Epithelial cell of proximal tubule (primary cell): ENCODE measurements around the gene TLCD2. TPM values are rescaled to one million over a fixed set of nuclear protein-coding genes. Genes with fewer than 3 reads are reported as not detected.

Experiments
- DNase-seq: peaks from one replicate; pipeline ENCODE4 v3.0.0-alpha.2; 2011; ENCODE audit warnings: low read depth
- H3K4me3 ChIP-seq: 2 replicates; pipeline ENCODE4 v1.5.1; 2011; ENCODE audit warnings: low read depth, mild to moderate bottlenecking, low read length
- total RNA-seq: library from RNA; depleted of rRNA; stranded (reverse); fragments of >200 nt; gene quantifications from 2 replicates; pipeline ENCODE4 v1.2.3, GENCODE V29; 2015
- TF ChIP-seq, protein P1 (sequence below): conservative IDR thresholded peaks from 2 replicates; pipeline ENCODE4 v1.5.1; 2012; ENCODE audit warnings: low read depth, mild to moderate bottlenecking, low read length

Gene TLCD2
- total RNA-seq, 1 donor from 2014 or later = 1.4 TPM

DNA sequence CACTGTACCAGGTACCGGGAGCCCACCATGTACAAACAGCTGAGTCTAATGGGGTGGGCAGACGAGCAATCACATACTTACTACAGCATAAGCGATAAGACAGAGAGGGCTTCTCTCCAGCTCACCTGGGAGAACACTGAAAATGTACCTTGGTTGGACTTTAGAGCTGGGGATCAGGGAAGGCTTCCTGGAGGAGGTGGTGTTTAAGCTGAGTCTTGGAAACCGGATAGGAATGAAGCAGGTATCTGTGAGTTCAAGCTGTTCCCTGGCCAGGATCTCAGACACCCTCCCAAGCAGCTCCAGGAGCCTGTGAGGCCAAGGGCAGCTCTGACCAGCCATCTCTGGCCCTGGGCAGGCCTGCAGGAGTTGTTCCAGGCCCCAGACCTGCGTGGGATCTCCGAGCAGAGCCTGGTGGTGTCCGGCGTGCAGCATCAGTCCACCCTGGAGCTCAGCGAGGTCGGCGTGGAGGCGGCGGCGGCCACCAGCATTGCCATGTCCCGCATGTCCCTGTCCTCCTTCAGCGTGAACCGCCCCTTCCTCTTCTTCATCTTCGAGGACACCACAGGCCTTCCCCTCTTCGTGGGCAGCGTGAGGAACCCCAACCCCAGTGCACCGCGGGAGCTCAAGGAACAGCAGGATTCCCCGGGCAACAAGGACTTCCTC lies 43.7 kb upstream of the TLCD2 start:
- no peak overlapping the region for H3K4me3 ChIP-seq
- DNase-seq = no peak
- TF ChIP-seq, protein P1, sequence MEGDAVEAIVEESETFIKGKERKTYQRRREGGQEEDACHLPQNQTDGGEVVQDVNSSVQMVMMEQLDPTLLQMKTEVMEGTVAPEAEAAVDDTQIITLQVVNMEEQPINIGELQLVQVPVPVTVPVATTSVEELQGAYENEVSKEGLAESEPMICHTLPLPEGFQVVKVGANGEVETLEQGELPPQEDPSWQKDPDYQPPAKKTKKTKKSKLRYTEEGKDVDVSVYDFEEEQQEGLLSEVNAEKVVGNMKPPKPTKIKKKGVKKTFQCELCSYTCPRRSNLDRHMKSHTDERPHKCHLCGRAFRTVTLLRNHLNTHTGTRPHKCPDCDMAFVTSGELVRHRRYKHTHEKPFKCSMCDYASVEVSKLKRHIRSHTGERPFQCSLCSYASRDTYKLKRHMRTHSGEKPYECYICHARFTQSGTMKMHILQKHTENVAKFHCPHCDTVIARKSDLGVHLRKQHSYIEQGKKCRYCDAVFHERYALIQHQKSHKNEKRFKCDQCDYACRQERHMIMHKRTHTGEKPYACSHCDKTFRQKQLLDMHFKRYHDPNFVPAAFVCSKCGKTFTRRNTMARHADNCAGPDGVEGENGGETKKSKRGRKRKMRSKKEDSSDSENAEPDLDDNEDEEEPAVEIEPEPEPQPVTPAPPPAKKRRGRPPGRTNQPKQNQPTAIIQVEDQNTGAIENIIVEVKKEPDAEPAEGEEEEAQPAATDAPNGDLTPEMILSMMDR = no peak

DNA sequence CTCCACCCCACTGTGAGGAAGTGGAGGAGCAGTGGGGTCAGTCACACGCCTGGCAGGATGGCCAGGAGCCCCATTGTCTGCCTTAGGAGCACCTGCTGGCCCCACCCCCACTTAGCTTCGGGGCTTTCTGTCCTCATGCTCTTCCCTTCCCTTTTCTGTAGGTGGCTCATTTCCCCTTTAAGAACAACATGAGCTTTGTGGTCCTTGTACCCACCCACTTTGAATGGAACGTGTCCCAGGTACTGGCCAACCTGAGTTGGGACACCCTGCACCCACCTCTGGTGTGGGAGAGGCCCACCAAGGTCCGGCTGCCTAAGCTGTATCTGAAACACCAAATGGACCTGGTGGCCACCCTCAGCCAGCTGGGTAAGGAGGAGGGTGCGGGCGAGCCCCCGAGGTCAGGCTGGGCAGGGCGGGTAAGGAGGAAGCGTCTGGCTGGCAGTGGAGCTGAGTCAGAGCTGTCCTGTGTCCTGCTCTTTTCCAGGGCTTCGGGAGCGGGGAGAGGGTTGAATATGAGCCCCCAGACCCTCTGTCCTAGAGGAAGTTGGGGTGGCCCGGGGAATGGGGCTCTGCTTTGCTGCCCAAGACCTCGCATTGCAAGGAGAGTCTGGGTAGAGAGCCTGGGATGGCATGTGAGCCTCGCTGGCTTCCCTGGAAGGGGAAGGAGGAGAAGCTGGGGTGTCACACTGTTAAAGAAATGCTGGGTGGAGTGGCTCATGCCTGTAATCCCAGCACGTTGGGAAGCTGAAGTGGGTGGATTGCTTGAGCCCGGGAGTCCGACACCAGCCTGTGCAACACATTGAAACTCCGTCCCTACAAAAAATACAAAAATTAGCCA lies 42.5 kb upstream of the TLCD2 start:
- H3K4me3 ChIP-seq = peak overlapping the region; percentile 22
- no peak for DNase-seq

DNA sequence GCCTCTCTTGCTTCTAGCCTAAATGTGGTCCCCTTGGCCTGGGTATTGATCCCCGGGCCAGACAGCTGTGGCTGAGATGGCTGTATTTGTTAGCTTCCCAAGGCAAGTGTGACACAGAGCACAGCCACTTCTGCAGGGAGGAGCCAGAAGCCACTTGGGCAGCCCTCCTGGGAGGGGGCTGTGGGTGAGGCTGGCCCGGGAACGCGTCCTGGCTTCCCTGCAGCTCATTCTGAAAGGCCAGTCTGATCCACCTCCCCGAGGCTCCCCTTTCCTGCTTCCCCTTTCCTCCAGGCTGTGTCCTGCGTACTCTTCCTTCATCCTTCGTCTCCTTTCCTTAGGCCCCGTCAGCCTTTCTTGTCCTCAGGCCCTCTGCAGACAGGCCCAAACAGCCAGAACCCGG lies 40.5 kb upstream of the TLCD2 start:
- TF ChIP-seq, protein P1 = no peak
- DNase-seq = no peak
- no peak overlapping the region for H3K4me3 ChIP-seq

More for the DNA sequence above, 42.5 kb upstream of the TLCD2 start:
- TF ChIP-seq, protein P1 = no peak

DNA sequence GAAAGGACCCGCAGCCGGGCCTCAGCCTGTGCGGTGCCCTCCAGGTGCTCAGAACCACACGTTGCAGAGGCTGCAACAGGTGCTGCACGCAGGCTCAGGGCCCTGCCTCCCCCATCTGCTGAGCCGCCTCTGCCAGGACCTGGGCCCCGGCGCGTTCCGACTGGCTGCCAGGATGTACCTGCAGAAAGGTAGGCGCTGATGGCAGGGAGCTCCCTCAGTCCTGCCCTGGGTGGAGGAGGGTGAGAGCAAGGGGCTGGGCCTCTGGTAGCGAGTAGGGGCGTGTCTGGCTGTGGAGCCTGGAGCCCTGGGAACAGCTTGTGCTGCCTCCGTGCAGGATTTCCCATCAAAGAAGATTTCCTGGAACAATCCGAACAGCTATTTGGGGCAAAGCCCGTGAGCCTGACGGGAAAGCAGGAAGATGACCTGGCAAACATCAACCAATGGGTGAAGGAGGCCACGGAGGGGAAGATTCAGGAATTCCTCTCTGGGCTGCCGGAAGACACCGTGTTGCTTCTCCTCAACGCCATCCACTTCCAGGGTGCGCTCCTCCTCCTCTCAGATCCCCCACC lies 36.9 kb upstream of the TLCD2 start:
- no peak for DNase-seq
- TF ChIP-seq, protein P1 = no peak
- H3K4me3 ChIP-seq = no peak overlapping the region

DNA sequence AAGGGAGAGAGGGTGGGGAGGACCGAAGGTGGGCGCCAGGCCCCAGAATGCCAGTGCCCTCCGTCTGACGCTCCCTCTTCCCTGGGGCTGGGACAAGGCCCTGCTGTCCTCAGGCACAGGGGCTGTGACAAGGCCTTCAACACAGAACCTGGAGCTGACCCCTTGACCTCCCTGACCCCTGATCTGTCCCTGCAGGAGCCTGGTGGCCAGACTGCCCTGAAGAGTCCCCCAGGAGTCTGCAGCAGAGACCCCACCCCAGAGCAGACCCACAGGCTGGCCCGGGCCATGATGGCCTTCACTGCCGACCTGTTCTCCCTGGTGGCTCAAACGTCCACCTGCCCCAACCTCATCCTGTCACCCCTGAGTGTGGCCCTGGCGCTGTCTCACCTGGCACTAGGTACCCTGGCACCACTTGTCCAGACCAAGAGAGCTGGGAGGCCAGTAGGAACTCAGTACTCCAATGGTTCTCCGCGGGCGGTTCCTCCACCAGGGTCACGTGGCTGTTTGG lies 35.4 kb upstream of the TLCD2 start:
- DNase-seq = no peak
- TF ChIP-seq, protein P1 = no peak
- no peak overlapping the region for H3K4me3 ChIP-seq

DNA sequence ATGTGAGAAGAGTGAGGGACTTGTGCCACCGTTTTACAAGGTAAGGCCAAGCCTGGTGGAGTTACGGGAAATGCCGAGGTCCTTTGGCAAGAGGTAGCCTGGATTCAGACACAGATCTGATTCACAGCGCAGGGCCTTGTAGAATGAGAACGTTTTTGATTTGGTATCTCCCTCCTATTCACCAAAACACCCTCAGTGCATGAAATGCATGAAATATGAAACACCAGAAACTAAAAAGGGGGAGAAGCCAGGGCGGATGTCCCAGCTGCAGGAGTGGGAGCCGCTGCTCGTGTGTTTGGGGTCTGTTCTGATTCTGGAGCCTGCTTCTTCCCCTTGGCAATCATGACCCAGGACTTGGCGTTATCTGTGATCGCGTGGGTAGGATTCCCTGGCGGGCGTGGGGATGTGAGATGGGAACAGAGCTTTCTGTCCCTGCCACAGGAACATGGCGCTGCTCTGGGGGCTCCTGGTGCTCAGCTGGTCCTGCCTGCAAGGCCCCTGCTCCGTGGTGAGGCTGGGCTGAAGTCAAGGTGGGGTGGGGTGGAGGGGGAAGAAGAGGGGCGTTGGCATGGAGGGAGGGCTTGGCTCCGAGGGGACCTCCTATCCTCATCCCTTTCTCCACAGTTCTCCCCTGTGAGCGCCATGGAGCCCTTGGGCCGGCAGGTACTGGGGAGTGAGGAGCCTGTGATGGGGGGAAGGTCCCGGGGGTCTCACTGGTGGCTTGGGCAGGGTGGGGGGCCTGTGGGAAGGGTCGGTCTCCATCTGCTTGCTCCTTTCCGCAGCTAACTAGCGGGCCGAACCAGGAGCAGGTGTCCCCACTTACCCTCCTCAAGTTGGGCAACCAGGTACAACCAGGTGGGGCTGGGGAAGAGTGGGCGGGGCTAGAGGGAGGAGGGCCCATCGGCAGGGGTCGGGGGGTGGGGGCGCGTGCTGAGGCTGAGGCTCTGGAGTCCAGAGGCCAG lies 34.7 kb upstream of the TLCD2 start:
- TF ChIP-seq, protein P1 = no peak
- H3K4me3 ChIP-seq = no peak overlapping the region
- no peak for DNase-seq
